Suprapubic skin (tissue), 4 donors: ENCODE data around the gene POLR3H. TPM values are rescaled to one million over a fixed set of nuclear protein-coding genes. Genes with fewer than 3 reads are reported as not detected.

Experiments used
- DNase-seq, 2 donors: peaks; one replicate each; pipeline ENCODE4 v3.0.0-alpha.2; 2019; ENCODE audit warnings: low spot score in 2 of 2
- H3K27ac ChIP-seq: fragments of 200-600 bp; sonication (generic); one replicate; pipeline ENCODE4 v1.5.1; 2019
- H3K27me3 ChIP-seq: fragments of 200-600 bp; sonication (generic); one replicate; pipeline ENCODE4 v1.5.1; 2019
- H3K36me3 ChIP-seq: fragments of 200-600 bp; sonication (generic); one replicate; pipeline ENCODE4 v1.5.1; 2019
- H3K4me1 ChIP-seq: fragments of 200-600 bp; sonication (generic); one replicate; pipeline ENCODE4 v1.5.1; 2019
- H3K4me3 ChIP-seq: fragments of 200-600 bp; sonication (generic); one replicate; pipeline ENCODE4 v1.5.1; 2019; ENCODE audit warnings: mild to moderate bottlenecking
- H3K9me3 ChIP-seq: fragments of 200-600 bp; sonication (generic); one replicate; pipeline ENCODE4 v1.5.1; 2019
- CTCF ChIP-seq, 2 donors: fragments of 200-600 bp in 1 of 2; fragments of 450-650 bp in 1 of 2; sonication (generic) in 1 of 2; IDR thresholded peaks; one replicate each; pipeline ENCODE4 v1.5.1; 2016 to 2019; ENCODE audit warnings: antibody characterized with exemption in 2 of 2, mild to moderate bottlenecking in 1 of 2, moderate library complexity in 1 of 2
- EP300 ChIP-seq: sonication (generic); formaldehyde crosslinking; IDR thresholded peaks from one replicate; pipeline ENCODE4 v1.6.1; 2017; ENCODE audit warnings: antibody characterized with exemption
- POLR2A ChIP-seq, 2 donors: fragments of 450-650 bp; IDR thresholded peaks; one replicate each; pipeline ENCODE4 v1.6.1; 2017; ENCODE audit warnings: antibody characterized with exemption in 2 of 2, mild to moderate bottlenecking in 2 of 2, moderate library complexity in 2 of 2
- POLR2AphosphoS5 ChIP-seq, 3 donors: sonication (generic); formaldehyde crosslinking; IDR thresholded peaks; one replicate each; pipeline ENCODE4 v1.6.1; 2017; ENCODE audit warnings: antibody characterized with exemption in 3 of 3
- WGBS: methylation state at CpG from one replicate; pipeline ENCODE4 v1.1.5; 2018; 5-methylcytosine and 5-hydroxymethylcytosine counted together
- total RNA-seq, 4 donors: library from RNA; depleted of rRNA; stranded (reverse); fragments of >200 nt; gene quantifications; one replicate each; pipeline ENCODE4 v1.1.0, GENCODE V29; 2016

Gene POLR3H
- total RNA-seq, 4 donors from 2014 or later: 18.5 to 32.7 (median 23.5) TPM

GRCh38 chr22:41571786-41572185, 27.5 kb upstream of the POLR3H start:
- Histone ChIP-seq H3K36me3 (peaks cover 16% of the 10 kb centered on the region), H3K9me3 (no peaks in the 10 kb centered on the region), H3K27ac (no peak overlapping the region), H3K27me3 (no peaks in the 10 kb centered on the region), H3K4me1 (no peaks in the 10 kb centered on the region), H3K4me3 (no peak overlapping the region)
- TF ChIP-seq POLR2A (IDR thresholded peaks at IDR 0.05) (no peak), POLR2AphosphoS5 (IDR thresholded peaks at IDR 0.05) (no peak), EP300 (no peak), CTCF (IDR thresholded peaks at IDR 0.05) (no peak)
- no peak for DNase-seq
- no CpG with 5 or more reads among the region's 14 CpGs for WGBS

- H3K9me3 ChIP-seq: no peaks in the 10 kb centered on the region
- H3K4me1 ChIP-seq: no peaks in the 10 kb centered on the region
- H3K4me3 ChIP-seq: no peak overlapping the region
- no peak for DNase-seq
- H3K27me3 ChIP-seq: no peaks in the 10 kb centered on the region
- 85% methylated on average over 3 of the region's 3 CpGs for WGBS
- no peak overlapping the region for H3K27ac ChIP-seq
- TF ChIP-seq CTCF (IDR thresholded peaks at IDR 0.05) (no peak), POLR2A (IDR thresholded peaks at IDR 0.05) (no peak), EP300 (no peak), POLR2AphosphoS5 (IDR thresholded peaks at IDR 0.05) (no peak)
- H3K36me3 ChIP-seq: peaks cover under 1% of the 10 kb centered on the region
Measured at GRCh38 chr22:41570221-41570620, 26.0 kb upstream of the POLR3H start.

GRCh38 chr22:41568811-41569210, 24.5 kb upstream of the POLR3H start:
- H3K27ac ChIP-seq: no peak overlapping the region
- TF ChIP-seq POLR2AphosphoS5 (IDR thresholded peaks at IDR 0.05) (no peak), EP300 (no peak), POLR2A (IDR thresholded peaks at IDR 0.05) (no peak), CTCF (IDR thresholded peaks at IDR 0.05) (no peak)
- no peaks in the 10 kb centered on the region for H3K36me3 ChIP-seq
- H3K4me1 ChIP-seq: no peaks in the 10 kb centered on the region
- H3K27me3 ChIP-seq: no peaks in the 10 kb centered on the region
- no peak for DNase-seq
- H3K4me3 ChIP-seq: no peak overlapping the region
- WGBS: 78% methylated on average over 7 of the region's 7 CpGs
- no peaks in the 10 kb centered on the region for H3K9me3 ChIP-seq

GRCh38 chr22:41567512-41567768, 23.2 kb upstream of the POLR3H start:
- Histone ChIP-seq H3K4me1 (no peaks in the 10 kb centered on the region), H3K27me3 (no peaks in the 10 kb centered on the region), H3K27ac (no peak overlapping the region), H3K4me3 (no peak overlapping the region), H3K9me3 (no peaks in the 10 kb centered on the region), H3K36me3 (no peaks in the 10 kb centered on the region)
- whole genome bisulfite sequencing: 81% methylated on average over 3 of the region's 3 CpGs
- TF ChIP-seq POLR2A (IDR thresholded peaks at IDR 0.05) (no peak), EP300 (no peak), POLR2AphosphoS5 (IDR thresholded peaks at IDR 0.05) (no peak), CTCF (IDR thresholded peaks at IDR 0.05) (no peak)
- DNase-seq: no peak

- no peak for DNase-seq
- Histone ChIP-seq H3K27me3 (peaks cover 6% of the 10 kb centered on the region), H3K36me3 (no peaks in the 10 kb centered on the region), H3K27ac (no peak overlapping the region), H3K4me3 (no peak overlapping the region), H3K4me1 (no peaks in the 10 kb centered on the region), H3K9me3 (no peaks in the 10 kb centered on the region)
- TF ChIP-seq EP300 (no peak), POLR2AphosphoS5 (IDR thresholded peaks at IDR 0.05) (no peak), CTCF (IDR thresholded peaks at IDR 0.05) (no peak), POLR2A (IDR thresholded peaks at IDR 0.05) (no peak)
- WGBS: 55% methylated on average over 8 of the region's 8 CpGs
Measured at GRCh38 chr22:41565403-41566054, 21.3 kb upstream of the POLR3H start.
